B cell (primary cell): Measurements from ENCODE around the gene TRIM16. TPM values are rescaled to one million over a fixed set of nuclear protein-coding genes. Genes with fewer than 3 reads are reported as not detected.

ENCODE experiments used
- ATAC-seq: fragments of 200-7000 bp; cut with Tn5 transposase; one replicate; pipeline ENCODE4 v1.10.0; 2021; ENCODE audit warnings: low read depth, mild to moderate bottlenecking, moderate number of reproducible peaks, moderate library complexity
- CTCF ChIA-PET: fragments of 350-600 bp; sonication (Branson Sonifier 250); formaldehyde crosslinking; loops from one replicate; lab custom pipeline; 2021; ENCODE audit warnings: antibody characterized with exemption, inconsistent platforms; lab: Charles Lee
- POLR2A ChIA-PET: fragments of 350-600 bp; sonication (Branson Sonifier 250); formaldehyde crosslinking; loops from one replicate; lab custom pipeline; 2021; ENCODE audit warnings: antibody characterized with exemption; lab: Charles Lee
- DNase-seq: peaks from one replicate; pipeline ENCODE4 v3.0.0; 2013
- H2AFZ ChIP-seq: 2 replicates; pipeline ENCODE4 v1.6.1; 2012; ENCODE audit warnings: mild to moderate bottlenecking, low read depth, low read length; ENCODE audit not compliant: insufficient read depth, poor library complexity, severe bottlenecking
- H3K27ac ChIP-seq, 2 donors: 1 replicate in 1 of 2; 2 replicates in 1 of 2; pipeline ENCODE4 v1.5.1; 2012 to 2013; ENCODE audit warnings: low read length in 2 of 2, mild to moderate bottlenecking in 2 of 2, moderate library complexity in 1 of 2
- H3K27me3 ChIP-seq, 4 experiments: fragments of 200-600 bp in 1 of 4; sonication (generic) in 1 of 4; replicated peaks in 1 of 4; 1 replicate in 2 of 4; 2 replicates in 2 of 4; pipeline versions ENCODE4 v1.6.1 to v1.7.0; 2013 to 2016; ENCODE audit warnings: low read length in 3 of 4, mild to moderate bottlenecking in 2 of 4, mixed read lengths in 1 of 4, moderate library complexity in 1 of 4; ENCODE audit not compliant: insufficient read depth in 4 of 4, control insufficient read depth in 3 of 4; ENCODE audit errors: control extremely low read depth in 1 of 4
- H3K36me3 ChIP-seq, 2 experiments: replicated peaks in 1 of 2; 1 replicate in 1 of 2; 2 replicates in 1 of 2; pipeline versions ENCODE4 v1.6.1 to v1.7.1; 2013; ENCODE audit warnings: low read length in 1 of 2; ENCODE audit not compliant: insufficient read depth in 2 of 2, control insufficient read depth in 1 of 2; ENCODE audit errors: control extremely low read depth in 1 of 2, extremely low read depth in 1 of 2
- H3K4me1 ChIP-seq, 2 donors: fragments of 200-600 bp in 1 of 2; sonication (generic) in 1 of 2; 1 replicate in 1 of 2; 2 replicates in 1 of 2; pipeline versions ENCODE4 v1.5.1 to v1.6.1; 2013 to 2017; ENCODE audit warnings: low read length in 2 of 2; ENCODE audit not compliant: control insufficient read depth in 2 of 2, insufficient read depth in 2 of 2
- H3K4me2 ChIP-seq: replicated peaks from 2 replicates; pipeline ENCODE3; 2012; ENCODE audit warnings: mild to moderate bottlenecking, low read depth, low read length; ENCODE audit not compliant: poor library complexity, severe bottlenecking
- H3K4me3 ChIP-seq, 5 experiments: fragments of 200-600 bp in 1 of 5; sonication (generic) in 1 of 5; 1 replicate in 3 of 5; 2 replicates in 2 of 5; pipeline versions ENCODE4 v1.5.1 to v1.7.0; 2011 to 2016; ENCODE audit warnings: low read length in 4 of 5, mild to moderate bottlenecking in 4 of 5, low read depth in 2 of 5, control low read depth in 1 of 5, moderate library complexity in 1 of 5; ENCODE audit not compliant: insufficient read depth in 1 of 5; ENCODE audit errors: control extremely low read depth in 1 of 5, extremely low read depth in 1 of 5
- H3K79me2 ChIP-seq: fragments of 200-600 bp; sonication (generic); one replicate; pipeline ENCODE4 v1.6.0; 2016; ENCODE audit warnings: low read length; ENCODE audit not compliant: control insufficient read depth, insufficient read depth
- H3K9ac ChIP-seq: fragments of 200-600 bp; sonication (generic); 2 replicates; pipeline ENCODE4 v1.6.1; 2017; ENCODE audit warnings: mild to moderate bottlenecking, low read length, moderate library complexity
- H3K9me3 ChIP-seq, 3 donors: one replicate each; pipeline versions ENCODE4 v1.6.1 to v1.7.1; 2013; ENCODE audit warnings: low read length in 2 of 3; ENCODE audit not compliant: control insufficient read depth in 2 of 3, insufficient read depth in 1 of 3; ENCODE audit errors: control extremely low read depth in 1 of 3
- H4K20me1 ChIP-seq: 2 replicates; pipeline ENCODE4 v1.6.0; 2012; ENCODE audit warnings: mild to moderate bottlenecking, low read length; ENCODE audit not compliant: insufficient read depth, control insufficient read depth, poor library complexity, severe bottlenecking
- H3K27ac Mint-ChIP-seq: one replicate; pipeline ENCODE4 v1.8.0; 2021; ENCODE audit warnings: mixed read lengths
- H3K27me3 Mint-ChIP-seq: one replicate; pipeline ENCODE4 v1.8.0; 2021; ENCODE audit warnings: mixed read lengths
- H3K4me1 Mint-ChIP-seq: one replicate; pipeline ENCODE4 v1.8.0; 2021; ENCODE audit warnings: mixed read lengths
- H3K4me3 Mint-ChIP-seq: one replicate; pipeline ENCODE4 v1.8.0; 2021; ENCODE audit warnings: mixed read lengths
- H3K9me3 Mint-ChIP-seq: one replicate; pipeline ENCODE4 v1.8.0; 2022; ENCODE audit warnings: mixed read lengths; ENCODE audit not compliant: insufficient read depth
- EZH2 ChIP-seq: IDR thresholded peaks from 2 replicates; pipeline ENCODE4 v1.6.1; 2012; ENCODE audit warnings: borderline replicate concordance, low read depth, mild to moderate bottlenecking, moderate library complexity, low read length; ENCODE audit not compliant: insufficient read depth, poor library complexity, severe bottlenecking
- WGBS: methylation state at CpG from one replicate; pipeline ENCODE4 v1.1.5; 2013; ENCODE audit warnings: missing lambda C conversion rate; ENCODE audit not compliant: insufficient coverage; 5-methylcytosine and 5-hydroxymethylcytosine counted together
- intact Hi-C: fragments of 100-400 bp; cut with micrococcal nuclease; formaldehyde crosslinking; loops from one replicate; pipeline ENCODE4 v1.10.0; 2022
- polyA plus RNA-seq: library from polyadenylated mRNA; depleted of rRNA; stranded (reverse); fragments of >200 nt; gene quantifications from 2 replicates; pipeline ENCODE4 v1.2.3, GENCODE V29; 2012
- total RNA-seq, 2 donors: library from RNA; stranded (reverse); fragments of 120-200 nt in 1 of 2; gene quantifications; 1 replicate in 1 of 2; 2 replicates in 1 of 2; pipeline versions ENCODE4 v1.2.3 to v1.2.4, GENCODE V29; 2013 to 2022
- TF ChIP-seq, protein P1 (sequence below): fragments of 200-600 bp; IDR thresholded peaks from one replicate; pipeline ENCODE4 v1.8.0; 2022; ENCODE audit warnings: antibody characterized with exemption, mild to moderate bottlenecking

Gene TRIM16
- total and polyA plus RNA-seq, 2 donors (not counting 1 experiment from before 2014, with no cell fraction given): 5.6 to 7.8 TPM

- Mint-ChIP-seq H3K9me3 (no peaks in the 10 kb centered on the region), H3K4me3 (no peak overlapping the region), H3K27ac (no peak overlapping the region), H3K27me3 (no peaks in the 10 kb centered on the region), H3K4me1 (peaks cover 4% of the 10 kb centered on the region)
- Histone ChIP-seq H3K4me2 (no peak overlapping the region), H3K9ac (no peak overlapping the region), H2AFZ (no peak overlapping the region), H3K9me3 (no peaks in the 10 kb centered on the region), H3K4me3 (no peak overlapping the region), H3K79me2 (no peaks in the 10 kb centered on the region), H3K27me3 (no peaks in the 10 kb centered on the region), H3K36me3 (no peaks in the 10 kb centered on the region), H3K4me1 (no peaks in the 10 kb centered on the region), H3K27ac (no peak overlapping the region), H4K20me1 (no peaks in the 10 kb centered on the region)
- ChIA-PET CTCF (no interaction called here), POLR2A (no interaction called here)
- WGBS: 94% methylated on average over 14 of the region's 14 CpGs
- no peak for TF ChIP-seq EZH2
- TF ChIP-seq, protein P1, sequence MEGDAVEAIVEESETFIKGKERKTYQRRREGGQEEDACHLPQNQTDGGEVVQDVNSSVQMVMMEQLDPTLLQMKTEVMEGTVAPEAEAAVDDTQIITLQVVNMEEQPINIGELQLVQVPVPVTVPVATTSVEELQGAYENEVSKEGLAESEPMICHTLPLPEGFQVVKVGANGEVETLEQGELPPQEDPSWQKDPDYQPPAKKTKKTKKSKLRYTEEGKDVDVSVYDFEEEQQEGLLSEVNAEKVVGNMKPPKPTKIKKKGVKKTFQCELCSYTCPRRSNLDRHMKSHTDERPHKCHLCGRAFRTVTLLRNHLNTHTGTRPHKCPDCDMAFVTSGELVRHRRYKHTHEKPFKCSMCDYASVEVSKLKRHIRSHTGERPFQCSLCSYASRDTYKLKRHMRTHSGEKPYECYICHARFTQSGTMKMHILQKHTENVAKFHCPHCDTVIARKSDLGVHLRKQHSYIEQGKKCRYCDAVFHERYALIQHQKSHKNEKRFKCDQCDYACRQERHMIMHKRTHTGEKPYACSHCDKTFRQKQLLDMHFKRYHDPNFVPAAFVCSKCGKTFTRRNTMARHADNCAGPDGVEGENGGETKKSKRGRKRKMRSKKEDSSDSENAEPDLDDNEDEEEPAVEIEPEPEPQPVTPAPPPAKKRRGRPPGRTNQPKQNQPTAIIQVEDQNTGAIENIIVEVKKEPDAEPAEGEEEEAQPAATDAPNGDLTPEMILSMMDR: no peak
- DNase-seq: no peak
- intact Hi-C loops: no loop called here
- no peak for ATAC-seq
Measured at GRCh38 chr17:15650741-15651582, 33.1 kb downstream of the TRIM16 start.

DNA sequence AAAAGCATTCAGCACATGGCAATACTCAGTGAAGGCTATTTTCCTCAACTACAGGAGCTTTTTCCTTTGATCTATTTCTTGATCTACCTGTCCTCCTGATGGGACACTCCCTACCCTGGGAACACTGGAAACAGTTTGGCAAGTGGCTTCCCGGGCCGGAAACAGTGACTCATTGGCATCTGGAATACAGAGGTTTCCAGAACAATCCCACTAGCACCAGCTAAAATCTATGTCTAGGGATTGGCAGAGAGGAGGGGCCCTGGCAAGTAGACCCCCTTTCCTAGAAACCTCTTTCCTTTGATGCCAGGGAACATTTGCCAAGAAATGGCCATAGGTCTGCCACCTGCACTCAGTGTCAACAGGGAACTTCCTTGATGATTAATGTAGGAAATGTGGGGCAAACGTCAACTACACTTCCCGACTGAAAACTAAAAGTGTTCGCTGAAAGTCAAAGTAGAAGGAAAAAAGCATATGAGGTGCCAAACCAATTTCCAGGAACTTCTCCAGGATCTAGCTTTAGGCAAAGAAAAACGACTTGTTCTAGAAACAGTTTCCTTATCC is 34.2 kb downstream of the TRIM16 start:
- no peaks in the 10 kb centered on the region for H3K4me1 ChIP-seq
- intact Hi-C loops: no loop called here
- ATAC-seq (no peak), DNase-seq (no peak)
- no peak overlapping the region for H3K27ac Mint-ChIP-seq
- no peaks in the 10 kb centered on the region for H3K79me2 ChIP-seq
- no peaks in the 10 kb centered on the region for H3K9me3 Mint-ChIP-seq
- no peaks in the 10 kb centered on the region for H3K9me3 ChIP-seq
- CTCF ChIA-PET: no interaction called here
- H3K27ac ChIP-seq: no peak overlapping the region
- H2AFZ ChIP-seq: no peak overlapping the region
- no peak overlapping the region for H3K4me3 Mint-ChIP-seq
- no peaks in the 10 kb centered on the region for H3K27me3 ChIP-seq
- H3K36me3 ChIP-seq: no peaks in the 10 kb centered on the region
- POLR2A ChIA-PET: no interaction called here
- WGBS: 46% methylated on average over 4 of the region's 6 CpGs
- H4K20me1 ChIP-seq: no peaks in the 10 kb centered on the region
- no peaks in the 10 kb centered on the region for H3K27me3 Mint-ChIP-seq
- H3K4me1 Mint-ChIP-seq: peaks cover 4% of the 10 kb centered on the region
- H3K4me3 ChIP-seq: no peak overlapping the region
- no peak overlapping the region for H3K4me2 ChIP-seq
- H3K9ac ChIP-seq: no peak overlapping the region
- TF ChIP-seq, protein P1: no peak
- TF ChIP-seq EZH2: no peak
